HTR-8/SVneo (cell line): ENCODE measurements around the gene CDADC1.

Source experiments
- DNase-seq: peaks from one replicate; pipeline ENCODE4 v3.0.0; 2011; ENCODE audit warnings: low spot score, mixed read lengths; ENCODE audit not compliant: insufficient read length
- FAIRE-seq: peaks from 2 replicates; lab custom pipeline; 2011; peaks lifted over from hg19 to GRCh38; lab: Jason Lieb, UNC

CDADC1 gene

GRCh38 chr13:49235856-49236431, 11.8 kb upstream of the CDADC1 start:
- FAIRE-seq: no peak
- no peak for DNase-seq

DNA sequence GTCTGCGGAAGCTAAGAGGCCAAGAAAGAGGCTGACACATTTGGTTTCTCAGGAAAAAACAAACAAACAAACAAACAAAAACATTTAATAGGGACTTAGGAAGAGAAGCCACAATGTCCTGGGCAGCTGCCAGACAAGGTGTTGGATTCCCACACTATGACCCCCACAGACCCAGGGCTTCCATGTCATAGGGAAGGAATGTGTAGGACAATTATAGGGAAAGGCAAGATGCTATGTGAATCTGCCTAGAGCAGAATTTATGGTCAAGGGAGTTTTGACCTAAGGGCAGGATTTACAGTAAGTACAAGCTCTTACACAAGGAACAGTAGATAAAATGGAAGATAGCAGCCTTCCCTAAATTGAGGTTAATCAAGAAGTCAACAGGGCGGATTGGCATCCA, 9.1 kb upstream of the CDADC1 start:
- no peak for FAIRE-seq
- no peak for DNase-seq

GRCh38 chr13:49240017-49240416, 7.7 kb upstream of the CDADC1 start:
- FAIRE-seq (no peak), DNase-seq (no peak)

- DNase-seq: no peak
- FAIRE-seq: no peak
Measured at GRCh38 chr13:49241296-49241695, 6.4 kb upstream of the CDADC1 start.

GRCh38 chr13:49245101-49245500, 2.6 kb upstream of the CDADC1 start:
- FAIRE-seq: no peak
- no peak for DNase-seq

- DNase-seq (no peak), FAIRE-seq (no peak)
Measured at GRCh38 chr13:49246850-49247642, 679 bp upstream of the CDADC1 start.

- no peak for FAIRE-seq
- DNase-seq: no peak
Measured at GRCh38 chr13:49248622-49249002, 887 bp downstream of the CDADC1 start.

GRCh38 chr13:49251326-49251725, 3.6 kb downstream of the CDADC1 start:
- DNase-seq (no peak), FAIRE-seq (no peak)

DNA sequence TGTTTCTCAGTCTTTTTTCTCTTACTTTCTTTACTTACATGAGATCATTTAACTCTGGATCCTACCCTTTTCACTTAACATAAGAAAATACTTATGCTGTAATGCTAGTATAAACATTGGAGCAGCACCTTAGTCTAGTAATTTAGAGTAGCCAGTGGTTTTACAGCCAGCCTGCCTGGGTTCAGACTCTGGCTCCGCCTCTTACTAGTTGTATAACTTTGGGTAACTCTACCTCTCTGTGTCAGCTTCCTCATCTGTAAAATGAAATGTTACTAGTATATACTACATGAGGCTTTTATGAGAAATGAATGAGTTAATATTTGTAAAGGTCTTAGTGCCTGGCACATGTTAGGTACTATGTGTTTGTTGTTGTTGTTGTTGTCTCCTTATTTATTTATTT, 5.6 kb downstream of the CDADC1 start:
- no peak for FAIRE-seq

GRCh38 chr13:49254007-49254406, 6.3 kb downstream of the CDADC1 start:
- FAIRE-seq: no peak
- no peak for DNase-seq

More for the DNA sequence above, 5.6 kb downstream of the CDADC1 start:
- no peak for DNase-seq

DNA sequence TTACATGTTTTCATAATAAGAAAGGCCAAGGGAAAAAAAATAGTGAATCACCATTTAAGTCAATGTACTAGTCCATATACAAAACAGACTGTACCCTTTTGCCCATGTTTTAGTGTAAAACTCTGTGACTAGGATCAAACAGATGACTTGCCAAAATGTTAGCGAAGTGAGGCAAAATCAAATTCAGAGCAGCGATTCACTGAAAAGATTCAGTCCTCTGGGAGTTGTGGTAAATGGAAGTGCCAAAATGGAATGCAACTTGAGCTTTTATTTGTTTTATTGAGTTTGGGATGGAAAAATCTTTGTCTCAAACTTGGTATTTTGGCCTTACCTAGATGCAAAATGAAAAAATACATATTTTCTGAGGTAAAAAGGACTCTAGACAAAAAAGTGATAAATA, 9.1 kb downstream of the CDADC1 start:
- DNase-seq: no peak
- FAIRE-seq: no peak

DNA sequence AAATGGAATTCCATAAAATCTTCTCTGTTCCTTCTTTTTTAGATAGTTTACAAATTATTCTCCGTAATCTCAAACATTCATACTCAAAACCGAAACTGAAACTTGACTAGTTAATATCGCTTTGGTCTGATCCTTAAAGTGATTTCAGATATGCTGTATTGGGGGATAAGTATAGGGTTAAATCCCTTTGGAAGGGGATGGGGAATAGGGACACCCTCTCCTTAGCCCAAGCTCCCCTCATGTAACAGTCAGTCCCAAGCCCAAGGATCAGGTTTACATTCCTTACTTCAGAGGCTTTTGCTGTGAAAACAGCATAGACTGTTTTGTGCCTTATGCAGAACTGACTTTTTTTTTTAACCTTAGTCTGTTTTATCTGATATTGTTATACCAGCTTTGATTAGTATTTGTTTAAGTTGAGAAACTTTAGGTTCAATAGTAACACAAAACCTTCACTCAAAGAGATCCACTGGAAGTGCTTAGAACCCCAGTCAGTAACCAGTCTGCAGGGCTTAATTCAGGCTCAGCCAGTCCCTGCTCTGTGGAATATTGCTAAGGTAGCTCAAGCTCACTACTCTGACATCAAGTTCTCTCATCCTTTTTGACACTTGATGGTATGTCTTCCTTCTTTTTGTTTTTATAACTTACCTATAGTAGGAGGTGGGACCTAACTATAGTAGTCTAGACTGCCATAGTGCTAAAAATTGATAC, 10.5 kb downstream of the CDADC1 start:
- DNase-seq (no peak), FAIRE-seq (no peak)

DNA sequence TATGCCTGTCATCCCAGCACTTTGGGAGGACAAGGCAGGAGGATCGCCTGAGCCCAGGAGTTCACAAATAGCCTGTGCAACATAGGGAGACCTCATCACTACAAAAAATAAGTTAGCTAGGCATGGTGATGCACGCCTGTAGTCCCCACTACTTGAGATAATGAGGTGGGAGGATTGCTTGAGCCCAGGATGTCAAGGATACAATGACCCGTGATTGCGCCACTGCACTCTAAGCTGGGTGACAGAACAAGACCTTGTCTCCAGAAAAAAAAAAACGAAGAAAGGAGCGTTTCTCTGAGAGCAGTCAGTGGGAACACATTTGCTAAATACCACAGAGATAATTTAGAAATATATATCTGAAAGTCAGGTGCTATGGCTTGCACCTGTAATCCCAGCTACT, 11.9 kb downstream of the CDADC1 start:
- DNase-seq (no peak), FAIRE-seq (no peak)

DNA sequence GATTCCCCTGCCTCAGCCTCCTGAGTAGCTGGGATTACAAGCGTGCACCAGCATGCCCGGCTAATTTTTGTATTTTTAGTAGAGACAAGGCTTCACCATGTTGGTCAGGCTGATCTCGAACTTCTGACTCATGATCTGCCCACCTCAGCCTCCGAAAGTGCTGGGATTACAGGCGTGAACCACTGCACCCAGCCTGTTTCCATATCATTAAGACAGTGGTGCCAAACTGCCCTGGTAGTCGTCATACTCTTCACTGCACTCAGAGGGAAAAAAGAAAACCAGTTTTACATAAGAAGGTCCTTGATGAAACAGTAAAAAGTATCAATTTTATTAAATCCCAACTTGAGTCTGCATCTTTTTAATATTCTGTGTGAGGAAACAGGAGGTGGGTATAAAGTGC, 14.9 kb downstream of the CDADC1 start:
- DNase-seq: no peak
- no peak for FAIRE-seq

- DNase-seq (no peak), FAIRE-seq (no peak)
Measured at GRCh38 chr13:49265822-49266221, 18.1 kb downstream of the CDADC1 start.

DNA sequence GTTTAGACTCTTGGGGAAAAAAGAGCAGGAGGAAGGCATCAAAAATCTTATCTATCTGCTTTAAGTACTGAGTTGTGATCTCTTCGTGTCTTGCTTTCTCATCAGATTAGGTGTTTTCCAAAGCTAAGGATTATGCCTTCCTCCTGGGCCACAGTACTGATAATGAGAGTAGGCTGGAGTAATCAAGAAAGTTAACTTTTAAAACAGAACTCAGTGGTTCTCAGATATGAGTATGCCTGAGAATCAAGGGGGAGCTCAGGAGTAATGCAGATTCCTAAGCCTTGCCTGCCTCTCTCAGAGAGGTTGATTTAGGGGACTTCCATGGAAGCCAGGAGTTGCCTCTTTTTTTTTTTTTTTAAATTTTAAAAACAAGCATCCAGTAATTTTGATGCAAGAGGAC, 23.5 kb downstream of the CDADC1 start:
- FAIRE-seq (no peak), DNase-seq (no peak)

GRCh38 chr13:49272296-49272695, 24.6 kb downstream of the CDADC1 start:
- FAIRE-seq: no peak
- DNase-seq: no peak

DNA sequence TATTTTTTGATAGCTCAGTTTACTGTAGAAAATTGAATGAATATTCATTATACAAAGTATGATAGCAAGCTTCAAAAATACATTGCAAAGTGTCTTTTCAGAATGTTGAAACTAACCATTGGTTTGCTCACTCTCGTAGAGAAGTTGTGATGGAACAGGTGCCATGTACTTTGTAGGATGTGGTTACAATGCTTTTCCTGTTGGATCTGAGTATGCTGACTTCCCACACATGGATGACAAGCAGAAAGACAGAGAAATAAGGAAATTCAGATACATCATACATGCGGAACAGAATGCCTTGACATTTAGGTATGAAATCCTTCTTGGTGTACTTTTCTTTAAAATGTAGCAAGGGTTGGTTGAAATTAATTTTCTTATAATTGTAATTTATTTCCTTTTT, 30.5 kb downstream of the CDADC1 start:
- FAIRE-seq (no peak), DNase-seq (no peak)

DNA sequence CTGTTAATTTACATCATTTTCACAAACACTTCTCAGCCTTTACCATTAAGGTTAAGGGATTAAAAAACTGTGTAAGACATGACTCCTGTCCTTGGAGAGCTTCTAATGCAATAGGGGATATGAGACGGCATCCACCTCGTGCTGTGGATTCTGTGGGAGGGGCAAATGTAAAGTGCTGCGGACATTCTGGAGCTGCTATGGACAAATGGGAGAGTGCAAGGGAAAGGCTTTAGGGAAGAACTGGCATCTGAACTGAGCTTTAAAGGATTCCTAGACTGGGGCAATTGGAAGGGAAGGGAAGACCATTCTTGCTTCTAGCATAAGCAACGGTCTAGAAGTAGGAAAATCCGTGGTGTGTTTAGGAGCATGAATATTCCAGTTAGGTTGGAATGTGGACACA, 31.4 kb downstream of the CDADC1 start:
- FAIRE-seq: no peak
- no peak for DNase-seq

- FAIRE-seq: no peak
- DNase-seq: no peak
Measured at GRCh38 chr13:49279885-49280284, 32.2 kb downstream of the CDADC1 start.

- no peak for FAIRE-seq
- DNase-seq: no peak
Measured at GRCh38 chr13:49287995-49288394, 40.3 kb downstream of the CDADC1 start.
